Endometrium (tissue), 2 donors: Measurements from ENCODE around the gene ZFP91.

ENCODE experiments used
- FAIRE-seq: peaks from 2 replicates; lab custom pipeline; 2012; peaks lifted over from hg19 to GRCh38; lab: Jason Lieb, UNC
- donor health status: control.
- donor health status: control.

ZFP91 gene

DNA sequence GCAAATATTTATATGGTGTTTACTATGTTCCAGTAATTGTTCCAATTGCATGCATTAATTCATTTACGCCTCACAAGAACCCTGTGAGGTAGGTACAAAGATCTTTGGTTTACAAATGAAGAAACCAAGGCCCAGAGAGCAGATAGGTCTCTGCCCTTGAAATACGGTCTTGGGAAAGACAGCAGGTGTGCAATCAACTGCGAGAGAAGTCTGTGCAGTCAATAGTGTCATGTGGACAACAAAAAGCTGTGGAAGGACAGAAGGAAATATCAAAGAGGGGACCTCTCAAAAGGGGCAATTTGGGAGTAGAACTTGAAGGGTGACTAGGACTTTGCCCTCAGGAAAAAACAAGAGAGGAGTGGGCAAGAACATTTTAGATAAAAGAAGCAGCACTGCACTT, 52.5 kb downstream of the ZFP91 start:
- no peak for FAIRE-seq

DNA sequence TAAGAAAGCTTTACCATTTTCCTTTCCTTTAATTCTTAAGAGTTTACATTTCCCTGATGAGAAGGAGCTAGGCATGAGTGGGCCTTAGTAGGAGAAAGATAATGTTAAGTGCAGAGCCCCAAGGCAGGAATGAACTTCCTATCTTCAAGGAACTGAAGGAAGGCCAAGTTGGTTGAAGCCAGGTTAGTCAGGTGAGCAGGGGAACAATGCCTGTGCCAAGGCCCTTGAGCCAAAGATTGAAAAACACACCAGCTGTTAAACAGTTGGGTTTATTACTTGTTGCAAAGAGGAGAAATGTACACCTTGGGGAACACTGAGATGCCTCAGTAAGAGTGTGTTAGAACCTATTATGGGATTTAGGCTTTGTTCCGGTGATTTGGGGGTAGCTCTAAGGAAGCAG, 53.6 kb downstream of the ZFP91 start:
- no peak for FAIRE-seq

DNA sequence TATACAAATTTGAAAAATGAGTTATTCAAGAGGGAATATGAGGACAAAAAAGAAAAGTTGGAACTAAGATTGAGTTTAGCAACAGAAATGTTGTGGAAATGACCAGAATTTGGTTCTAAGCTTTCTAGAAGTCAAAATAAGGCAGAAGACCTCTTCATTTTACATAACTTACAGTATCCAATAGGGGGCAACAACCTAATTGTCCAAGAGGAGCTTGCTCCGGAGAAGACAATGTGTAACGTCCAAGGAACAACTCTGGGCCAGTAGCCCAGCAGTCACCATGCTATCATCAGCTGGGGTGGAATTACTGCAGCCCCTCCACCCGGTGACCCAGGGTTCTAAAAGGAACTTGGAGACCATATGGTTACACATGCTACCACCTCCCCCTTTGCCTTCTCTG, 57.7 kb downstream of the ZFP91 start:
- no peak for FAIRE-seq

DNA sequence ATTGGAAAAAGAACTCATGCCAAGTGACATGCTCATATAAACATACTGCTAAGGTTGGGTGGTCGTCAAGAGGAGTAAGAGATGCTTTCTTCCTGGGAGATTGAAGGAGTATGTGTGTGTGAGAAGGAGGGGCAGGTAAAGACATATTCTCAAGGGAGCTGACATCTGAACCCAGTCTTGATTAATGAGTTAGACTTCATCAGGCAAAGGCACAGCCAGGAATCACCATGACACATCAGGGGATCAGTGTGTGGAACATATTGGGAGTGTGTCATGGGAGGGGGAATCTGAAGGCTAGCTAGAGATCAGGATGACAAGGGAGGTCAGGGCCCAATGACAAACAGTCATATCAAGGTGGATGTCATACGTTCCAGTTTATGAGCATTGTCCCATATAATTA, 58.5 kb downstream of the ZFP91 start:
- no peak for FAIRE-seq

DNA sequence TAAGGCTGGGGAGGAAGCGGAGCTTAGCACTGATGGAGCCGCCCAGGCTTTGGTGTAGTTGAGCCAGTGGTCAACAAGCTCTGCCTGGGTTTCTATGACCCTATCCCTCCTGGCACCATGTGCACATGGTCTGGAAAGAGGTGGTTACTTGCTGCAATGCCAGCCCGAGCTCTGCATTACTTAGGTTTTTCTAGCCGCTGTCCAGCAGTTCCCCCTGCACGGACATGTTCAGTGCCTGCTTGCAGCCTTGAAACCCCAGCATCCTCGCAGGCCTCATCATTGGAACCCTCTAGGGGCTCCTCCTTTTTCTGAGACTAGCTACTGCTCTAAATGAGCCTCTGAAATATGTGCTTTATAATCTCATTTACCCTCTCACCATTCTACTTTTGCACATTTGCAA, 60.2 kb downstream of the ZFP91 start:
- no peak for FAIRE-seq

DNA sequence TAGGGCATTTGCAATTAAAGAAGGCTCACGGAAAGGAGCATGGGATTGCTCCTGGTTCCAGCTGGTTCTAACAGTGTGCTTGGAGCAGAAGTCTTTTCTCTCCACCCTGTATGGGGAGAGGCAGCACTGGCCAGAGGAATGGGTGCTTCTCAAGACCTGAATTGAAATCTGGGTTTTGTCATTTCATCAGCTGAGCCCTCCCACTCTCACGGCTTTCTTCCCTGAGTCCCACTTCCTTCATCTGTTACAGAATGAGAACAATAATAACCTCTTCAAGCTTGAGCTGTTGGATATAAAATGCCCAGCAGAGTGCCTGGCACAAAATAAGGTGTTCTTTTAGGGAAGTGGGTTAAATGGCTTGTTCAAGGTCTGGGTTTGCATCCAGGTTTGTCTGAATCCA, 60.8 kb downstream of the ZFP91 start:
- FAIRE-seq, result no peak

DNA sequence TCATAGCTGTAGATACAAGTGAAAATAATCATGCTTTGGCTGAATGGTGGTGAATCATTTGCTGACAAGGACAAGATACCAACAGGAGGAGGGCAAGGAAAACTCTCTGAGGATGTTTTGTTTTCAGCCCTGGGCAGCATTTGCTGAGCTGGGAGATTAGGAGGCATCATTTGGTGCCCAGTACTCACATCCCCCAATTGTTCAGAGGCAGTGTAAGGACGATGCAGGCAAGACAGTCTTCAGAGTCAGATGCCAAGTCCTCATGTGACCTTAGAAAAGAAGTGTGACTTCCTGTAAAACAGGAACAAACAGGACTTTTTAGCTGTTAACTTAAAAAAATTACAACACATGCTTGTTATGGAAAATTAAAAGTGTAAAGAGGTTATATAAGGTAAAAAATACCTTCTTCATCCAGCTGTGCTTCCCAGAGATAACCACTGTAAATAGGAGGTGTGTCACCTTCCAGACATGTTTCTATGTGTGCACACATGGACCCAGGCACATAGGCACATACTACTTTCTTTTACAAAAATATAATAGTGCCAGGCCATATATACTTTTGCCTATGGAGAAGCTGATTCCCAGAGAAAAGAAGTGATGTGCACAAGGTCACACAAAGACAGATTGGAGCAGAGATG, 61.6 kb downstream of the ZFP91 start:
- no peak for FAIRE-seq

DNA sequence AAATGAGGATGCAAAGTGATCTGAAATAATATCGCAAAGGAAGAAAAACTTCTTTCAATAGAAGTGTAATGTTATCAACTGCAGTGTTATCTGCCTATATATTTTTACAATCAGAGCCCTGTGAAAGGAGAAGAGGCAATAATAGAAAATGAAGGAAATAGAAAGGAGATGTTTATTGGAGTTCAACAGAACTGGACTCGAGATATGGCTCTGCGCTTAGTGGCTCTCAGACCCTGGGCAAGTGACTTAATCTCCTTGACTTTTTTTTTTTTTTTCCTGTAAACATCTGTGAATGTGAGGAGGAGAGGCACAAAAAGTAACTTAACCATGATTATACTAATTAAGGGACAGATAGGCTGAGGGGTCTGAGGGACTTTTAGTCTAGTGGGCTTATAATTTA, 62.5 kb downstream of the ZFP91 start:
- no peak for FAIRE-seq

DNA sequence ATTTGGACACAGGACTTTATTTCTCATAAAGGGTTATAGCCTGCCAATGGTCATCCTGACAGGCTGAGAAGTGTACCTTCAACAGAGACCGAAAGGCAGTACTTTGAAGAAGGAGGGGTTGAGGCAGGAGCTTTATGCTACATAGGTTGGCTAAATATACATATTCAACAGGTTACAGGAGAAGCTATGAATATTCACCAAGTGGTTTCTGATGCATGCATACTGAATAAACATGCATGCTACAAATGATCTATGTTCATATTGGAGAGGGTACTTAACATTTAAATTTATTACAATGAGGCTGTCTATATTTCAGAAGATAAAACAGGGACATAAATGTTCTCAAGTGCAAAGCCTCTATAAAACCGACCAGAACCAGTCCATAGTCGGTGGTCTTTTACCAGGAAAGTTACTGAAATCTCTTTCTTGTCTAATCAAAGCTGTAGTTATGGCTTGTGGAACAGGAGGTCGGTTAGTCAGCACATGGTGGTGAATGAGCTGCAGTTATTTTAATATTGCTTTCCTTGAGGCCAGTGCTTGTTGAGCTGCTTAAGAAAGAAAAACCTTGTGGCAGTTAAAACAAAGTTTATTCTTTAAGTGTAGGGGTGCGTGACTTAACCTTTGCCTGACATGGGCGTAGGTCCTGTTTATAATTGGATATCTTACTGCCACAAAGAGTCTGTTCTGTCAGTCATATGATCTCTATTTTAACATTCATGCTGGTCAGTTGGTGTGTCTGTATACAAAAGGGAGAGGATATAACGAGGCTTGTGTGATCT, 63.1 kb downstream of the ZFP91 start:
- no peak for FAIRE-seq

DNA sequence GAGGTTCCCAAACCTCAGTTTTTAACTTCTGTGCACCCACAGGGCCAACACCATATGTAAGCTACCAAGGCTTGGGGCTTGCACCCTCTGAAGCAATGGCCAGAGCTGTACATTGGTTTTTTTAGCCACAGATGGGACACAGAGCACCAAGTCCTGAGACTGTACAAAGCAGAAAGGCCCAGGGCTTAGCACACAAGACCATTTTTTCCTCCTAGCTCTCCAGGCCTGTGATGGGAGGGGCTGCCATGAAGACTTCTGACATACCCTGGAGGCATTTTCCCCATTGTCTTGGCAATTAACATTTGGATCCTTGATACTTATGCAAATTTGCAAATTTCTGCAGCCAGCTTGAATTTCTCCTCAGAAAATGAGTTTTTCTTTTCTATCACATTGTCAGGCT, 67.0 kb downstream of the ZFP91 start:
- FAIRE-seq, result no peak

DNA sequence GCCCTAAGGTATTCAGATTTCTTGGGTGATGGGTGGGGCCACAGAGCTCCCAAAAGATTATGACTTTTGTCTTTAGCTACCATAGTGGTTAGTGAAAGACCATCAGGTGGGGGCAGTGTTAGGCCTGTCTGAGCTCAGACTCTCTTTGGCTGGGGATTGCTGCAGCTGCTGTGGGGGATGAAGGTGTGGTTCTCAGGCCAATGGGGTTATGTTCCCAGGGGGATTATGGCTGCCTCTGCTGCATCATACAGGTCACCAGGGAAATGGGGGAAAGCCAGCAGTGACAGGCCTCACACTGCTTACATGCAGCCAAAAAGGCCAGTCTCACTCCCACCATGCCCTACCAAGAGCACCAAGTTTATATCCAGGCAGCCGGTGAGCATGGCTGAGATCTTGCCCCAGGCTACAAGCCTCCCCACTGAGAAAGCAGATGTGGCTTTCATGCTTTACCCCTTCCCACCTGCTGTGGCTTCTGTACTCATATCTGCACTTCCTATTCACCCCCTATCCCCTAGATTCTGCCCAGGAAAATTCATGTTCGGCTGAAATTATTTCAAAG, 68.4 kb downstream of the ZFP91 start:
- no peak for FAIRE-seq

DNA sequence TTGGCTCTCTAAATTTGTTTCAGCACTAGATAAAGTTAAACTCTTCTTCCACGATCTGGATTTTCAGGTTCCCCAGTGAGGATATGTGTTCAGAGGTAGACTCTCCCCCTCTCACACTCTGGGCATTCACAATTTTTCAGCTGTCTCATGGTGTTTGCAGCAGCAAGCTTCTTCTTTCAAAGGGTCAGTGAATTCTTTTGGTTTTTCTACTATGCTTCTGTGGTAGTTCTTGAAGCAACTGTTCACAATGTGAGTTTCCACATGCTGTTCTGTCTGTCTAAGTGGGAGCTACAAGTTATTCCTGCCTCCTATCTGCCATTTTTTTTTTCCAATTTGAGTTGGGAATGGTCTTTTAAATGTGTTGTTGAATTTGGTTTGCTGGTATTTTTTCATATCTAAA, 69.0 kb downstream of the ZFP91 start:
- no peak for FAIRE-seq

DNA sequence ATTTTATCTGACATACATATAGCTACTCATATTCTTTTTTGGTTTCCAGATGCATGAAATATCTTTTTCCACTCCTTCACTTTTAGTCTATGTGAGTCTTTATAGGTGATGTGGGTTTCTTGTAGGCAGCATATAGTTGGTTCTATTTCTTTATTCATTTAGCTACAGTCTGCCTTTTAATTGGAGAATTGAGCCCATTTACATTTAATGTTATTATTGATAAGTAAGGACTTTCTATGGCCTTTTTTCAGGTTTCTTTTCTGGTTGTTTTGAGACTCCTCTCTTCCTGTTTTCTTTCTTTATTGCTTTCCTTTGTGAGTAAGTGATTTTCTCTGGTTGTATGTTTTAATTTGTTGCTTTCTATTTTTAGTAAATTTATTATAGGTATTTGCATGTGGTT, 70.8 kb downstream of the ZFP91 start:
- FAIRE-seq, result no peak

DNA sequence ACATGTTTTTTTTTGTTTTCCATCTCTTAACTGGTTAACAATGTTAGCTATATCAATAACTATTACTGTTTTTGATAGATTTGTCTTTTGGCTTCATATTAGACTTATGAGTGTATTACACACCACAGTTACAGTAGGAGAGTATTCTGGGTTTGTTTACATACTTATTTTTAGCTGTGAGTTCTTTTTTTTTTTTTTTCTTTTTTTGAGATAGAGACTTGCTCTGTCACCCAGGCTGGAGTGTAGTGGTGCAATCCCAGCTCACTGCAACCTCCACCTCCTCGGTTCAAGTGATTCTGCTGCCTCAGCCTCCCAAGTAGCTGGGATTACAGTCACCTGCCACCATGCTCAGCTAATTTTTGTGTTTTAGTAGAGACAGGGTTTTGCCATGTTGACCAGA, 71.6 kb downstream of the ZFP91 start:
- no peak for FAIRE-seq

DNA sequence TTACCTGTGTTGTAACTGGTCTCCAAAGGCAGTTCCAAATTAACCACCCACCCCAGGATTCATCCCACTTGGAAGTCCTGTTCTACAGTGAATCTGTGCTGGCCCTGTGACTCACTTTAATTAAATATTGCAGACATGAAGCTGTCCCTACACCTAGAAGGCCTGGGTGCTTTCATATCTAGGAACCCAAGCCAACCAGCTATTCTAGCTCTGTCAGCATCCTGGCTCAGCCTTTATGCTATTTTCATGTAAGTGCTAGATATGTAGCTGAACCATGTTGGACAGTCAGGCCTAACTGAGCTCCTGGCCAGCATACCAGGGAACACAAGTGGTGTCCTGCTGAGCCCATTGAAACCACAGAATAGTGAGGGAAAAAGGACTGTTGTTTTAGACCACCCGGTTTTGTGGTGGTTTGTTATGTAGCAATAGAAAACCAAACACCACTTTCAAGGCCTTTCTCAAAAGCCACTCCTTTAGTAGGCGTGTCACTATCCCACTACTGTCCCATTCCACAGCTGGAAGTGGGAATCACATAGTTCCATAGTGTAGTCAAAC, 73.9 kb downstream of the ZFP91 start:
- no peak for FAIRE-seq

DNA sequence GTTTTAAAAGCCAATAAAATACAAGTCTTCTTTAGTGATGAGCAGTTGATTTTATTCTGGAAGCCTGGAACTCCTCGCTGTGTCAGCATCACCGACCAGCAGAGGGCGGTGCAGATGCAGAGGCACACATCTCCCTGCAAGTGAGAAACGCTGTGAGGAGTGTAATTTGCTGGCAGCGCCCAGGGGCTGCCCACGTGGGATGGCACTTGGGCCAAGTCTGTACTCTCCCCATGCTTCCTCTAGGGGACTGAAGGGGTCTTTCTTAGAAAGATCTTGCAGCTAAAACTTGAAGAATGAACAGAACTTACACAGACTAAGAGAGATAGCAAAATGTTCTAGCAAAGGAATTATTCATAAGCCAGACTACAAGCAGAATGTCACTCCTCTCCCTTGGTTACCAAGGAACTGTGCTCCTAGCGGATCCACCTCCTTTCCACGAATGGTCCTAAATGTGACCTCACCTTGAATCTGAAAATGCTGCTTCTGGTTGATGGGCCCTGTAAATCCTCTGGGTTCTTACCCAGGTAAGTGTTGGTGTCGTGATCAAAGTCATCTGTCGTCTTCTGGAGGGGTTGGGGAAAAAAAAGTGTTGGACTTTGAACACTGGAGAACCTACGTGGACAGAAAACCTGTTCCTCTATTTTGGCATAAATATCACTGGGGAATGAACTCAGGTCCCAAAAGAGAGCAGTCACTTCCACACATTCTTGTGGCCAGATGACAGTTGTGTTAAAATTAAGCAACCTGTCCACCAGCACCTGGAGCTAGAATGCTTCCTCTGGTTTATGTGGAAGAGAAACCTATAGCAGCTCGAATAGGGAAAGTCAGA, 75.4 kb downstream of the ZFP91 start:
- FAIRE-seq, result no peak

DNA sequence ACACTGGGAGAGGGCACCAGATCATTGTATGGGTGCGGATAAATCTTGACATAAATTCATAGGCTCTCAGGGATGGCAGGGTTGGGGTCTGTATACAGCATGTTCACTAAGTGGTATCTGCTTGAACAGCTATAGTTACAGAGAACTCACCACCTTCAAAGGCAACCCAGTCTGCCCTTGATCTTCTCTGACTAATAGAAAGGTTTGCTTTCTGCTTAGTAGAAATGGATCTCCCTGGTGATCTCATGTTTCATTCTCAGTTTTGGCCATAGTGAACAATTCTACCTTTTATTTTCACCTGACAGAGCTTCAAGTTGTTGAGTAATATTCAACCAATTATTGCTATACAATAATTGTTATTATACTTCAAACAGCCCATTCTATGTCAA, 76.0 kb downstream of the ZFP91 start:
- FAIRE-seq, result no peak

DNA sequence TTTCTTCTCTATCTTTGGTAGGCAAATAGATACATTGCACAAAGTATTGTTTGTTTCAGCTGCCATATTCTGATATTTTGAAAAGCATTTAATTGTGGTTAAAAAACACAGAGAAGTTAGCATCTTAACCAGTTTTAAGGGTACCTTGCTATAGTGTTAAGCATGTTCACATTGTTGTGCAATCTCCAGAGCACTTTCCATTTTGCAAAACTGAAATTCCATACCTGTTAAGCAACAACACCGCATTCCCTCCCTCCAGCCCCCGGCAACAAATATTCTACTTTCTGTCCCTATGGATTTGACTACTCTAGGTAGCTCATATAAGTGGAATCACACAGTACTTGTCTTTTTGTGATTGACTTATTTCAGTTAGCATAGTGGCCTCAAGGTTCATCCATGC, 77.5 kb downstream of the ZFP91 start:
- no peak for FAIRE-seq

DNA sequence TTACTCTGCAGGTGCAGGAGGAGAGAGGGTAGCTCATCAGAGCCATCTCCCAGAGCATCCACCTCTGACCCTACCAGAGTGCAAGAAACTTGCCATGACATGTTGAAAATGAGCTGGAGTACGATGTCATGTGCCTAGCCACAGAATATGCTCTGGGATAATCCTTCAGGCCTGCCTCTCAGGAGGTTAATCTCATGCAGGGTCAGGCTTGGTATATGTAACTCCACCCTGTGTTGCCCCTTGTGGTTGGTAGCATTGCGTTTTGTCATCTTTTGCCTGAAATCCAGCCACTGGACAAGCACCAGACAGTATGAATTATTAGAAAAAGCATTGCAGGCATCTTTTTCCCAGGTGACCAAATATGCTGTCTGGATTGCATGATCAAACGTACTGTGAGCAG, 79.8 kb downstream of the ZFP91 start:
- FAIRE-seq, result no peak

DNA sequence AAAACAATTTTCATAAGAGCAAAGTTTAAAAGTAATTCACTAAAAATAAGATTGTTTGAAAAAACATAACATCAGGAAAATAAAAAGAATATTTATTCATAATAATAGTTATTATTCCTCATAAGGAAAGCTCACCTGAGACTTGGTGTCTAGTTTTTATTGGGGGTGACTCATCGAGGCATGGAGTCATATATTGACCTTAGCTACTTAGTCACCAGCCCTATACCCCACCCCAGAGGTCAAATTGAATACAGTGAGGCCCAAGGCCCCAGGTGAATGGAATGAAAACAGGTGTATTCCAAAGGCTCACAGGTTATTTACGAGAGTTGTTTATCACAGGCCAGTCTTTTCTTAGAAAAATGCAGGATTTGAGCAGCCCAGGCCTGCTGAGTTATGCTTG, 80.5 kb downstream of the ZFP91 start:
- no peak for FAIRE-seq

DNA sequence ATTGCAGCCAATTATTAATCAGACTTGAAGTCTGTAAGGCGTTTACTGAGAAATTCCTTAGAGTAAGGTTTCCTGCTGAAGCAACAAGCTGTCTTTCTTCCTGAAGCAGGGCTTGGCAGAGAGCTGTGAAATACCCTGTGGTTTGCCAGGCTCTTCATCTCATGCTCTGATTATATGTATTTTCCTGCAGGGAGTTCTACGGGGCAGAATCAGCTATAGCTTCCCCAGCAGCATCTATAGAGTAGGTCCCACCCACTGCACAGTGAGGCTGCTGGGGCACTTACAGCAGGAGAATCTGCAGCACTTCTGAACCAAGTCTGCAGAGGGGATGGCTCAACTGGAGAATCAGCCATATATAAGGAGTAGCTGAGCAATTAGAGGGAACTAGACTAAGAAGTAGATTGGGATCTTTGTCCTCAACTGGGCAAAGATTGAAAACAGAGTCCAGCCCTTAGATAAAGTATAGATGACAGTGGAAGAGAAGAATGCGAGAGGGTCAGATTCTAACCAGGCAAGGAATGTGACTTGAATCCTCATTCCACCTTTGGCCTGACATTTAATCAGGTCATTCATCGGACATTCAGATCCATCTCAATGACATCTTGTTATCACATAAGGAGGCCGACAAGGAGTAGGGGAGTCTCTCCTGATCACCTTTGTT, 81.2 kb downstream of the ZFP91 start:
- no peak for FAIRE-seq
